ENCODE data around the gene DMRTC1. TPM values are rescaled to one million over a fixed set of nuclear protein-coding genes. Genes with fewer than 3 reads are reported as not detected.
"Not testable (repeated sequence)": the region's sequence is repeated elsewhere in the genome, so short reads cannot be mapped to it uniquely, and the experiment has no call there.

The DMRTC1 gene
- total RNA-seq, 2 donors from 2014 or later = 0.40 to 0.73 TPM

DNA sequence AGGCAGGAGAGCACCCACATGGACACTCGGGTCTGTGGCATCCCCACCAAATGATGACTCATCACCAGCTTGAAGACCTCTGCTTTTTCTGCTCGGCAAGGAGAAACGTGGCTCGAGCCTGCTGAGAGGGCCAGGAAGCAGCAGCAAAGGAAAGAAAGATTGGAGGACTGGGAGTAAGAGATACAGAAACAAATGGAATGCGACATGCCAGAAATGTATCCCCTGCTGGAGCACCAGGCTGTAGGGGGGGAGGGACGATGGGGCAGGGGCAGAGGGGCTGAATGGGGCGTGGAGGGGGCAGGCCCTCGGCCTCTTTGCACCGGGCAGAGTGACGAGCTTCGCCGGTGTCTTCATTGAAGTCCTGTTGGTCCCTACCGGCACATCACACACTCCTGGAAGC lies 31.3 kb downstream of the DMRTC1 start, which contains the start of gene FAM236C:
TSS of gene FAM236C (plus strand) at position 301 of the 400 bp plus-strand sequence. CDS start 100 bp downstream, outside the sequence.
- DNase-seq (ENCODE audit: low spot score); intact Hi-C loops (cut with DNase I): not testable (repeated sequence)

DNA sequence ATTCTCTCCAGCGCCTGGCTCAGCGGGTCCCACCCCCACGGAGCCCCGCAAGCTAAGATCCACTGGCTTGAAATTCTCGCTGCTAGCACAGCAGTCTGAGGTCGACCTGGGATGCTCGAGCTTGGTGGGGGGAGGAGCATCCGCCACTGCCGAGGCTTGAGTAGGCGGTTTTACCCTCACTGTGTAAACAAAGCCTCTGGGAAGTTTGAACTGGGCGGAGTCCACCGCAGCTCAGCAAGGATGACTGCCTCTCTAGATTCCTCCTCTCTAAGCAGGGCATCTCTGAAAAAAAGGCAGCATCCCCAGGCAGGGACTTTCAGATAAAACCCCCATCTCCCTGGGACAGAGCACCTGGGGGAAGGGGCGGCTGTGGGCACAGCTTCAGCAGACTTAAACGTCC lies 53.9 kb downstream of the DMRTC1 start:
- H3K27me3 ChIP-seq (replicated peaks; ENCODE audit: insufficient read depth); H3K36me3 ChIP-seq; H3K4me1 ChIP-seq (replicated peaks); DNase-seq (ENCODE audit: low spot score); H3K27ac ChIP-seq; H3K9me3 ChIP-seq; intact Hi-C loops (cut with DNase I); H3K4me3 ChIP-seq: not testable (repeated sequence)
- no CpG with 5 or more reads among the region's 14 CpGs for WGBS

More for the DNA sequence above, 31.3 kb downstream of the DMRTC1 start, which contains the start of gene FAM236C:
- no CpG with 5 or more reads among the region's 13 CpGs for WGBS
- not testable (repeated sequence) for H3K4me3 ChIP-seq; H3K9me3 ChIP-seq; H3K27me3 ChIP-seq (replicated peaks; ENCODE audit: insufficient read depth); H3K36me3 ChIP-seq; H3K27ac ChIP-seq; H3K4me1 ChIP-seq (replicated peaks)

DNA sequence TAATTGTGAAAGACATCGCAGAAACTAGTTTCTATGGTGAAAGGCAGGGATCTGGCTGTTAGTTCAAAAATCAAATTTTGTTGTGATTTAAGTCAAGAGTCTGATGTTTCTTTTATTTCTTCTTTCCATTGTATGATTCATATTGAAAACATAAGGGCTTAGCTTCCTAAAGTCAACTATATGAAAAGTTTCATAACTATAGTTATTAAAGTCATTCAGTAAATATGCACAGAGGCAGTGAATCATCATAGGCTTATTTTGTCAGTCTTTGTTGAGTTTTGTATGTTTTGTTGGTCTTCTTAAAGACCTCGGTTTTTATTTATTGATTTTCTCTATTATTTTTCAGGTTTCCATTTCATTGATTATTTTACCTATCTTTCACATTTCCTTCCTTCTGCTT lies 60.7 kb downstream of the DMRTC1 start:
- H3K36me3 ChIP-seq; H3K27ac ChIP-seq; intact Hi-C loops (cut with DNase I); DNase-seq (ENCODE audit: low spot score); H3K4me1 ChIP-seq (replicated peaks); H3K4me3 ChIP-seq; H3K27me3 ChIP-seq (replicated peaks; ENCODE audit: insufficient read depth); H3K9me3 ChIP-seq: not testable (repeated sequence)
- no CpG with 5 or more reads among the region's 2 CpGs for WGBS

DNA sequence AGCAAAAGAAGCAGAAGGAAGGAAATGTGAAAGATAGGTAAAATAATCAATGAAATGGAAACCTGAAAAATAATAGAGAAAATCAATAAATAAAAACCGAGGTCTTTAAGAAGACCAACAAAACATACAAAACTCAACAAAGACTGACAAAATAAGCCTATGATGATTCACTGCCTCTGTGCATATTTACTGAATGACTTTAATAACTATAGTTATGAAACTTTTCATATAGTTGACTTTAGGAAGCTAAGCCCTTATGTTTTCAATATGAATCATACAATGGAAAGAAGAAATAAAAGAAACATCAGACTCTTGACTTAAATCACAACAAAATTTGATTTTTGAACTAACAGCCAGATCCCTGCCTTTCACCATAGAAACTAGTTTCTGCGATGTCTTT lies 106.1 kb downstream of the DMRTC1 start:
- H3K27me3 ChIP-seq (replicated peaks; ENCODE audit: insufficient read depth); H3K27ac ChIP-seq; H3K9me3 ChIP-seq; intact Hi-C loops (cut with DNase I); H3K4me3 ChIP-seq; H3K4me1 ChIP-seq (replicated peaks); H3K36me3 ChIP-seq; DNase-seq (ENCODE audit: low spot score): not testable (repeated sequence)
- WGBS = no CpG with 5 or more reads among the region's 2 CpGs

DNA sequence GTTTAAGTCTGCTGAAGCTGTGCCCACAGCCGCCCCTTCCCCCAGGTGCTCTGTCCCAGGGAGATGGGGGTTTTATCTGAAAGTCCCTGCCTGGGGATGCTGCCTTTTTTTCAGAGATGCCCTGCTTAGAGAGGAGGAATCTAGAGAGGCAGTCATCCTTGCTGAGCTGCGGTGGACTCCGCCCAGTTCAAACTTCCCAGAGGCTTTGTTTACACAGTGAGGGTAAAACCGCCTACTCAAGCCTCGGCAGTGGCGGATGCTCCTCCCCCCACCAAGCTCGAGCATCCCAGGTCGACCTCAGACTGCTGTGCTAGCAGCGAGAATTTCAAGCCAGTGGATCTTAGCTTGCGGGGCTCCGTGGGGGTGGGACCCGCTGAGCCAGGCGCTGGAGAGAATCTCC lies 112.9 kb downstream of the DMRTC1 start:
- intact Hi-C loops (cut with DNase I); H3K36me3 ChIP-seq; H3K9me3 ChIP-seq; H3K27ac ChIP-seq; DNase-seq (ENCODE audit: low spot score); H3K4me3 ChIP-seq; H3K27me3 ChIP-seq (replicated peaks; ENCODE audit: insufficient read depth); H3K4me1 ChIP-seq (replicated peaks): not testable (repeated sequence)
- WGBS = no CpG with 5 or more reads among the region's 13 CpGs

Other genes with a start within 250 kb of the DMRTC1 start
- 10 to 100 TPM; 12.4 TPM for gene PHKA1, start 229.5 kb downstream of the DMRTC1 start, total RNA-seq
- gene DMRTC1B, start 166.9 kb downstream of the DMRTC1 start, total RNA-seq = 1 to 10 TPM; 2.8 to 4.4 TPM
- gene FAM236B, start 161.2 kb downstream of the DMRTC1 start, total RNA-seq = 10 to 100 TPM in 1 of 2 donors, not detected in 1; 81.3 TPM
- not detected for gene FAM236D, start 135.6 kb downstream of the DMRTC1 start, total RNA-seq
- not detected for gene FAM236C, start 31.2 kb downstream of the DMRTC1 start, total RNA-seq
- 100 to 1,000 TPM in 1 of 2 donors, not detected in 1; 362 TPM for gene FAM236A, start 5.6 kb downstream of the DMRTC1 start, total RNA-seq
- gene PABPC1L2B, start 59.1 kb upstream of the DMRTC1 start, total RNA-seq = 1 to 10 TPM in 1 of 2 donors, not detected in 1; 2.0 TPM
- 1 to 10 TPM in 1 of 2 donors, under 1 TPM in 1; 0.14 to 5.6 TPM for gene PABPC1L2A, start 135.7 kb upstream of the DMRTC1 start, total RNA-seq